Occipital lobe (tissue), 1 donor: Measurements from ENCODE around the gene ANKRD13D. TPM values are rescaled to one million over a fixed set of nuclear protein-coding genes. Genes with fewer than 3 reads are reported as not detected.

Source experiments
- total RNA-seq: library from RNA; depleted of rRNA; stranded (reverse); fragments of >200 nt; gene quantifications from one replicate; pipeline ENCODE4 v1.2.3, GENCODE V29; 2014

Gene ANKRD13D
- total RNA-seq, 1 donor from 2014 or later = 49.4 TPM

Other genes starting within 250 kb of the ANKRD13D start
- not detected for gene RHOD, start 232.5 kb upstream of the ANKRD13D start, total RNA-seq
- gene KDM2A, start 170.0 kb upstream of the ANKRD13D start, total RNA-seq = 37.3 TPM
- gene GRK2, start 22.8 kb upstream of the ANKRD13D start, total RNA-seq = 44.9 TPM
- gene SSH3, start 14.2 kb downstream of the ANKRD13D start, total RNA-seq = 2.0 TPM
- gene POLD4, start 64.2 kb downstream of the ANKRD13D start, total RNA-seq = 3.6 TPM
- gene CLCF1, start 84.3 kb downstream of the ANKRD13D start, total RNA-seq = not detected
- 14.0 TPM for gene RAD9A, start 102.7 kb downstream of the ANKRD13D start, total RNA-seq
- 53.5 TPM for gene PPP1CA, start 112.6 kb downstream of the ANKRD13D start, total RNA-seq
- gene TBC1D10C, start 114.8 kb downstream of the ANKRD13D start, total RNA-seq = 0.16 TPM
- 0.16 TPM for gene CARNS1, start 126.4 kb downstream of the ANKRD13D start, total RNA-seq
- 13.1 TPM for gene RPS6KB2, start 139.2 kb downstream of the ANKRD13D start, total RNA-seq
- not detected for gene PTPRCAP, start 148.4 kb downstream of the ANKRD13D start, total RNA-seq
- 23.4 TPM for gene CORO1B, start 154.2 kb downstream of the ANKRD13D start, total RNA-seq
- not detected for gene GPR152, start 163.4 kb downstream of the ANKRD13D start, total RNA-seq
- gene CABP4, start 166.1 kb downstream of the ANKRD13D start, total RNA-seq = not detected
- 13.1 TPM for gene TMEM134, start 179.9 kb downstream of the ANKRD13D start, total RNA-seq
- 66.8 TPM for gene AIP, start 193.7 kb downstream of the ANKRD13D start, total RNA-seq
- 34.0 TPM for gene PITPNM1, start 216.1 kb downstream of the ANKRD13D start, total RNA-seq
- gene CDK2AP2, start 218.9 kb downstream of the ANKRD13D start, total RNA-seq = 4.7 TPM
- gene CABP2, start 234.1 kb downstream of the ANKRD13D start, total RNA-seq = not detected